Stimulated activated CD4-positive, alpha-beta T cell treated with anti-CD3 and anti-CD28 coated beads, Interleukin-4, amount 100 ng/mL, for 48 hours (primary cell): ENCODE measurements around the gene RPN2.

Experiments
- DNase-seq, 2 donors: peaks; one replicate each; pipeline ENCODE4 v3.0.0-alpha.2; 2020; ENCODE audit warnings: low read depth in 2 of 2

RPN2 gene

DNA sequence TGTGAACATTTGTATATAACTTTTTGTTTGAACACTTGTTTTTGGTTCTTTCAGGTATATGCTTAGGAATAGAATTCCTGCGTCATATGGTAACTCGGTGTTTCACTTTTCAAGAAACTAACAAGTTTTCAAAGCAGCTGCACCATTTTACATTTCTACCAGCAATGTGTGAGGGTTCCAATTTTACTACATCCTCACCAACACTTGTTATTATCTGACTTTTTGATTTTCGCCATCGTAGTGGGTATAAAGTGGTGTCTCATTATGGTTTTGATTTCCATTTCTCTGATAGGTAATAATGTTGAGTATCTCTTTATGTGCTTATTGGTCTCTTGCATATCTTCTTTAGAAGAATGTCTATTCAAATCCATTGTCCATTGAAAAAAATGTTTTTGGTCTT is 39.8 kb downstream of the RPN2 start:
- DNase-seq, result no peak

DNA sequence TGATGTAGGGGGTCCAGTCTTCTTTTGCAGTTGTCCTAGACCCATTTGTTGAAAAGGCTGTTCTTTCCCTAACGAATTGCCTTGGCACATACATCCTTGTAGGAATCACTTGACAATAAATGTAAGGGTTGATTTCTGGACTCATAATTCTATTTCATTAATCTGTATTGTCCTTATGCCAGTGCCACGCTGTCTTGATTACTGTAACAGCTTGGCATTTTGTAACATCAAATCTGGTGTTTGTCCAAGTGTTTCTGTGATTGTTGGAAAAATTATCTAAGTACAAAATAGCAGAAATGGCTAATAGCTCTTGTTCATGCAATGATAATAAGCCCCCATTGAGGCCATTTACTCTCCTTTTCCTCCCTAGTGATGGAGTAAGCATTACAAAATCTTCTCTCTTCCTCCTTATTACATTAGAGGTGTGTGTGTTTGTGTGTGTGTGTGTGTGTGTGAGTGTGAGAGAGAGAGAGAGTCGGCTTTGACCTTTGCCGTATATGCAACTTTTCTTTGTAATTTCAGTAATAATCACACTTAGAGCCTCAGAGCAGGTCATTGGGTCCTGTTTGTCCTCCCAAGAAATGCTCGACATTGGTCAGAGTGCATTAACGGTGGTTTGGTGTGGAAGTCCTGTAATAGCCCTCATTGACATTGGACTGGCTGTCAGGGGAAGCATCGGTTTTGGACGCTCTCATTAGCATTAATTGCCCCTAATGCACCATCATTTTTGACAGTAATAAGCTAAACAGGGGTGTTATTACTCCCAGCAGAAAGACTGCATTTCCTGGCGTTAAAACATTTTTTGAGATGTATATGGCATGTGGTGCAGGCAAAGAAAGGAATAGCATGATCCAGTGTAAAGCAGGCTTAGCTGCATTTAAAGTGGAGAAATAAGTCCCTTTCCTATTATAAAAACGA is 40.9 kb downstream of the RPN2 start:
- no peak for DNase-seq

DNA sequence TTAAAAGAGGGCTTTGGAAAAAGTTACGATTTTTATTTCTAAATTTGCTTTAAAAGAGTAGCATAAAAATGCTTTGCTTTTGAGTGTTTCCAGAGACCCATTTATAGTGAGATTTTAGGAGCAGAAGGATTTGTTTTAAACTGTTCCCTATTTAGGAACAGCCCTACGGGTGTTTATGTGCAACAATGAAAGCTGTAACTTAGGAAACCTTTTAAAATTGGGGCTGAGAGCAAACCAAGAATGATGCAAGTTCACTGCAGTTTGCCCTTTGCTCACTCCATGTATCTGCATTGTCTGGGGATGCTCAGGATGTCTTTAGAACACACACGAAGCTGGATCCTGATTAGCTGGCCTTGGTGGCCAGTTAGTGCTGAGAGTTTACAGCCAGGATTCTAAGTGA is 41.6 kb downstream of the RPN2 start:
- DNase-seq, result no peak

DNA sequence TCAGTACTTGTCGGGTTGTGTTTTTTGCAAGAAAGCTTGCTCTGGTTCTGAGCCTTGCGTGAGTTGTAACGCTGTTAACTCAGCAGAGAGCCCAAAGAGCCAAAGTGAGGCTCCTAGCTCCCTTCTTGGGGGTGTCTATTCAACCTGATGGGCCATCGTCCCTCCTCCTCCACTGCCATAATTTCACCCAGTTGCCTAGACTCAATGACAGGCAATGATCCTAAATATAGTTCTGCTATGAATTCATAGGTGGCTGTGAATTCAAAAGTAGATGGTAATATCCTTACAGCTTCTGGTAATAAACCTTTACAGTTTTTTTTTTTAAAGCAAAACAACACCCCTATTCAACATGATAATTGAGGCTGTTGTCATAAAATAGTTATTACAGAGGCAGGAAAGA is 43.0 kb downstream of the RPN2 start:
- no peak for DNase-seq

DNA sequence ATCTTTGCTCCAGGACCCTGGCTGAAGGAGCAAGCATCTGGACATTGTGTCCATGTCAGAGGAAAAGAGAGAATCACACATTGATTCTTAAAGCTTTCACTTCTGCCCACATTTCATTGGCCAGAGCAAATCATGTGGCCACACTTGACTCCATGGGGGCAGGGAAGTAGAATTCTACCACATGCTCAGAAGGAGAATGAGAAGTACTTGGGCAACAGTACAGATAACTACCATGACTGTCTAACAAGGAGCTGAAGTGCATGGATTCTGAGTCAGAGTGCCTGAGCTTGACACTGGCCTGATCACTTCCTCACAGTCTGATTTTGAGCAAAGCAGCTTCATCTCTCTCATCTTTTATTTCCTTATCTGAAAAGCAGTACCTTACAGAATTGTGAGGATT is 43.9 kb downstream of the RPN2 start:
- no peak for DNase-seq

DNA sequence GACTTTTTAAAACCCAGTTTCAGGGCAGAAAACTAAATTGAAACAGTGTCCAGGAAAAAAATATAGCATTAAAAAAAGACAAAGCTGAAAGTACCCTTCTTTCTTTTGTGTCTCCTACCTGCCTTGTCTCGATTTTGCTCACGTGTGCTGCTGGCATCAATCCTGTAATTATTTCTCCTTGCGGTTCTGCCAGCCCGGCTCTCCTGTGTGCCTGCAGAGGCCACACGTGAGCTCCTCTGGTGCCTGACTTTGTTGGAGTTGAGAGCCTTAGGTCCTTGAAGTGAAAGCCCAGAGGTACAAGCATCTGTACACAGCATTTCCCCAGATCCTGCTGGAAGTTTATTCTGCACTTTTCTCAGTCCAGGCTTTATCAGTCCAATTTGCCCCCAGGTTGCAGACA is 46.0 kb downstream of the RPN2 start:
- no peak for DNase-seq

DNA sequence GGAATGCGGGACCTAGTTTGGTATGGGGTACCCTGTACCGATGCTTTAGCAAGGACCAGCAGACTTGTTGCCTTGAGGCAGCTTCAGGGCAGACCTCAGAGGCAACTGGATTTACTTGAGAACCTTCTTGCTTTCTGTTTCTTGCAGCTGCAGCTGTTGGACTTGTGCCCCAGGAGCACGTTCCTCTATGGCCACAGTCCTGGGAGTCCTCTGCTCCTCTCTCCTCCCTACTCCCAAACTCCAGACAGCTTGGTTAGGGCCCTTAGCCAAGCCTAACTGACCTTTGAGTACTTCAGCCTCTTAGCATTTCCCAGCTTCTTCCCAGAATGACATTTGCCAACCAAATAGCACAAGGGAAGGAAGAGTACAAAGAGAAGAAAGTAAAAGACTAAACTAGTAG is 47.8 kb downstream of the RPN2 start:
- DNase-seq, result no peak

DNA sequence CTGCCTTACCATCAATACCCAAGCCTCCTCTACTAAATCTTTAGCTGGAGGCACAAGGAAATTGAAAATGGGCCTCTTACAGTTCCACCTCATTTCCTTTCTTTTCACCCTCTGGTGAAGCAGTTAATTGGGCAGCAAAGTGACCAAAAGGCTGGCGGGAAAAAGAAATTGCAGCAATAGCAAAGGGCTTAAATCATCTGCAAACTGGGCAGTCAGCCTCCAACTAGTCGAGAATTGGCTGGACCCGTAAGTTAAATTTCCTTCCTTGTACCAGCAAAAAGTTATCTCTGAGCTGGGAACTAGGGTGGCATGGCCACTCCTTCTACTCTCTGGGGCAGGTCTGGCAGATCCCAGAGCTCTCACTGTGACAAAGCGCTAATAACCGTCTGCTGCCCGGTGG is 49.0 kb downstream of the RPN2 start:
- DNase-seq, result no peak

DNA sequence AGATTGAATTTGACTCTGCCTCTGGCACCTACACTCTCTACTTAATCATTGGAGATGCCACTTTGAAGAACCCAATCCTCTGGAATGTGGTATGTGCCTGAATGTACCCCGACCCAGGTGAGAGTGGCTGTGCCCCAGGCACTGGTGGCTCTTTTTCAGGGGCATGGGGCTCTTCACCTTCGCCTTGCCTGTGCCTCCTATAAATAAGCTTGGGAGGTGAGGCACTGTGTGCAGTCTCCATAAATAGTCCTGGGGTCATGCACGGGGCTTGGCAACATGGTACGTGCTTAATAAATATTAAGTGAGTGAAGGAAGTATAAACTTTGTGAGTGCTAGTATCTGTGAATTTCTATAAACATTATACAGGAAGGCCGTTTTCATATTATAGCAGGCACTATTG is 49.5 kb downstream of the RPN2 start:
- no peak for DNase-seq

DNA sequence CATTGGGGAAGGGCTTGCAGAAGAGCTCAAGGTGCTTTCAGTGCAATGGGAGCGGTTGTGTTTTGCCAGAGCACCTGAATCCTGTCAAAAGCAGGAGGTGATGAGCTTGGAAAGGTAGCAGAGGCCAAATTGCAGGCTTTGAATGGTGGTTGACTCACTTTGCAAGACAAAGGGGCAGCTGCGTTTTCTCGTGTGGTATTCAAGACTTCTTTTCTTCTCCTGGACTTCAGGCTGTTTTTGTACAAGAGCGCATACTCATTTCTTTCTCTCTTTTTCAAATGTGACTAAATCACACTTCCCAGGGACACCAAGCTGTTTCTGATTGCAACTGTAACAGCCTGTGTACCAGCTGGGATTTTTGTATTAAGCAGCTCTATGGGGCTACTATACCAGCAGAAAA is 50.2 kb downstream of the RPN2 start:
- DNase-seq, result no peak

DNA sequence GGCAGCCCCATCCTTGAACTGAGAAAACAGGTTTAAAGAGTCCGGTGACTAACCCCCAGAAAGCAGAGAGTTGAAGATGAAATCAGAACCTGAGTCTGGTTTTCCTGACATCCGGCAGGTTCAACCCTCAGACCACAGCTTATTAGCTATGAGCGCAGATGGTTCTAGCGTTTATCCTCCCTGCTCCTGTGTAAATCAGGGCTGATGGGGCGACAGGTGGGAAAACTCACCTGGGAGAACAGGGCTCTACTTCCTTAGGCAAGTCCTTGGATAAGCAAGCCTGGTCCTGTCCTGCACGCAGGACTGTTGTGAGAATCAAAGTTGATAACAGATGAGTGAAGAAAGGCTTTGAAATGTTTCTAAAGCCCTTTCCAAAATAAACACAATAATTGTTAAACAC is 51.1 kb downstream of the RPN2 start:
- DNase-seq, result no peak

DNA sequence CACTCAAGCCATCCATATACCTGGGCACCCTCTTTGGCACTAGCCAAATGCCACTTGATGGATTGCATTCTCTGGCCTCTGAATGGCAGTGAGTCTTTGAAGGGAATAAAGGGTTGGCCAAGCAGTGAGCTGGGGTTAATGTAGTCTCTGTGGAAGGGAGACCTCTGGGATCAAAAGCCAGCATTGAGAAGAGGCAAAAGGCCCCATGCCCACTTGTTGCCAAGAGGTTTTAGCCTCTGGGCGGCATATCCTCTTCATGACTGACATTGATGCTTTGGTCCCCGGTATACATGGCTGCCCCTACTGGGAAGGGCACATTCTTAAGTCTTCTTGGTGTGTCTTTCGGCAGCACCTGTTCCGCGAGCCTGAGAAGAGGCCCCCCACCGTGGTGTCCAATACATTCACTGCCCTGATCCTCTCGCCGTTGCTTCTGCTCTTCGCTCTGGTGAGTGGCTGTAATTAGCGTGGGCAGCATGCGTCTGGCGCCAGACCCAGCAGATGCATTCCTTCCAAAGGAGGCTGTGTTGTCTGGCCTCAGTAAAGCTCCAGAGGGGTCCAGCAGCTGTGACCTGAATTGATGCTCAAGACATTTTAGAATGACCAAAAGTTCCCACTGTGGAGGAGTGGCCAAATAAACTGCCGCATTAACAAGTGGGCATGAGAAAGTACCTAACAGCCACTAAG is 53.0 kb downstream of the RPN2 start:
- DNase-seq, result no peak

DNA sequence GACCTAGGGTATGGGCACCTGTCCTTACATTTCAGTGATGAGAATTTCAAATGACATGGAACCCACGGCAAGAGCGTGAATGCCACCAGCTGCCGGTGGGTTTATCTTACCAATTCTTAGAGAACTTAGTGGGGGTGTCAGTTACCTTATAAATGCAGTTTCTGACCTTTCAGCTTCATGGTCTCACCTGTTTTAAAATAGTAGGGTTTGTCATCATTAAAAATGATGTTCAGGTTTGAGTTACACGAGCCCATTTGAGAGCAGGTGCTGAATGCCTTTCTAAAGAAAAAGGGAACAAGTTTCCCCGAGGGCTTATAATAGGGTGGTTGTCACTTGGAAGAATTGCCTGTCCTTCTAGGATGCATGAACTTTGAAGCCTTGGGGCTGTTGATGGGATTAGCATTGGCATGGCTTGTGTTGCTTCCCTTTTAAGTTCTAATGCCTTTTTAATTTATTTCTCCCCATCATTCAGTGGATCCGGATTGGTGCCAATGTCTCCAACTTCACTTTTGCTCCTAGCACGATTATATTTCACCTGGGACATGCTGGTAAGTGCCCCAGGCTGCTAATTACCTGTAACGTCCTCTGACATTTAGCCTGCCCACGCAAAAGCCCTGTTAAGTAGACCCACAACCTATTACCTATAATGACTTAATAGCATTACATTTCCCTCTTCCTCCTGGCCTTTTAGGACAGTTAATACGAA is 54.6 kb downstream of the RPN2 start:
- no peak for DNase-seq

DNA sequence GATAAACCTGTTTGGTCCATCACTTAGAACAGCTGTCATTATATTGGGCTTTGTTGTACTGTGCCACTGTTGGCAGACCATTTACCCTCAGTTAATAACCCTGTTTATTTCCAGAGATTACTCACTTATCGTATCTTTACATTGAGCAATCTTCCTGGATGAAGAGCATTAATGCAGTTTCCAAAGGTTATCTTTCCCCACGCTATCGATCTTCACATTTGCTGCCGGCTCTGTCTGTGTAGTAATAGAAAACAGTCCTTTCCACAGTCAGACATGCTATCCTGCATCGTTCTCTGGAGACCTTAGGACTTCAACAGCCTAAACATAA is 55.1 kb downstream of the RPN2 start:
- DNase-seq, result no peak

DNA sequence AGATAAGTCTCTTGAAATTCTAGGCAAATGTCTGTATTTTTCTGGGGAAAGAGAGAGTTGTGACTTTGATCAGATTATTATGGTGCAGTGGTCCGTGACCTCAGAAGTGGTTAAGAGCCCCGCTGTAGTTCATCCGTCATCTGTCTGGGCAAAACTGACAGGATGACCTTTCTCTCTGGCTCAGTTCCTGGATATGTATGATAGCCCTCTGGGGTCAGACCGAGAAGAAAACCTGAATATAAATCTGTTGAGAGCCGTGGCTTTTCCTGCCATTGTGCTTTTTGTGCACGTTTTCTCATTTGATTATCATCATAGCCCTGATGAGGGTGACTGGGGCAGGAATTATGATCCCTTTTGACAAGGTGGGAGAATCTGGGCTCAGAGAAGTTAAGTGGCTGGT is 55.9 kb downstream of the RPN2 start:
- DNase-seq, result no peak

DNA sequence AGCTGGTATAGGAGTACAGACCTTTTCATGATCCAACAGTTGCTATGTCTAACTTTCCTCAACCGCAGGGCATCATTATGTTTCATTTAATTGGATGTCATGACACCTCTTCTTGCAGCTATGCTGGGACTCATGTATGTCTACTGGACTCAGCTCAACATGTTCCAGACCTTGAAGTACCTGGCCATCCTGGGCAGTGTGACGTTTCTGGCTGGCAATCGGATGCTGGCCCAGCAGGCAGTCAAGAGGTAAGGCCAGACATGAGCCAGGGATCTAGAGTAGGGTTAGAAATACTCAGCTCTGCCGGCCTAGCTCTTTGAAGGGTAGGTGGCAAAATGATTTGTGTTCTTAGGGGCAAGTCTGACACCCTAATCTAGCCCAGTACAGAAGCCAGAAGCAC is 57.3 kb downstream of the RPN2 start:
- no peak for DNase-seq

DNA sequence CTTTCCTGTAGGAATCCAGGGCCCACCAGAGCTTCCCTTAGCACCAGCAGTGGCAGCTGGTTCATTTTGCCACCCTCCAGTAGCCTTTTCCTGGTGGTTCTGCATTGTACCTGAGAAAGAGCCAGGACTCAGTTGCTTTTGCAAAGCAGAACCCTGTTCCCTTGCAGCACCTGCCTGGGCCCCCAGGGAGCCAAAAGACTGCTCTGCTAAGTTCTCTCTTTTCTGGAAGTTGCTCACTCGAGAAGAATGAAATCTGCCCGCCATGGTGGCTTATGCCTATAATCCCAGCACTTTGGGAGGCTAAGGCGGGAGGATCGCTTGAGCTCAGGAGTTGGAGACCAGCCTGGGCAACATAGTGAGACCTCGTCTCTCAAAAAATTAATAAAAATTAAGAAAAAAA is 58.5 kb downstream of the RPN2 start:
- no peak for DNase-seq

DNA sequence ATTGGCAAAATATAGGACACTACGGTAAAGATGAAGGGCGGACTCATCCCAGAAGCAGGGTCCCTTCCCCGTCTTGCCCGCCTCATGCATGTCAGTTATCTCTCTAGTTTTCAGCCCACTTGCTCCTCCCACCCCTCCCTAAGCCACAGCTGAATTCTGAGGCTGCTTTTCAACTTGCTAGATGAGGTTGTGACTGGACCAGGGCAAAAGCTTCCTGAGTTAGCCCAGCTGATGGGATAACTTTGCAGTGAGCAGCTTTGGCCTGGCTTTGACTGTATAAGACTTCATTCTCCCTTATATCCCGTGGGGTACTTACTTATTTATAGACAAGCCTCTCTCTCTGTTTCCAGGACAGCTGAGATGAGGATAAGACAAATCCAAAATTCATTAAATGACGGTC is 59.3 kb downstream of the RPN2 start:
- no peak for DNase-seq

DNA sequence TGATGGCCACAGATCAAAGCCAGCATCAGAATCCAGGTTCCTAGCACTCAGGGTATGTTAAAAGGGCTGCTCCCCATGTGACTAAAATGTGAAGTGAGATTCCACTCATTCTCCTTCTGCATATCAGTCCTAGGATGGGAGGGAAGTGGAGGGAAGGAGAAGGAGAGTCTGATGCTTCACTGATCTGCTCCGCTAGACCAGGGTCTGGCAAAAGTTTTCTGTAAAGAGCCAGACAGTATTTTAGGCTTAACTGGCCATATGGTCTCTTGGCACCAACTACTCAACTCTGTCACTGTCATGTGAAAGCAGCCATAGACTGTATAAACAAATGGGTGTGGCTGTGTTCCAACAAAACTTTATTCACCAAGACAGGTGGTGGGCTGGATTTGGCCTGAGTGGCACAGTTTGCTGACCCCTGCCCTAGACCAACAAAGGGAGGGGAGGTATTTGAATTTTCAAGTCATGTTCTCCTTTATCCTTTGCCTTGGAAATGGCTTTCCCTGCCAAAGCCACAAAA is 59.9 kb downstream of the RPN2 start:
- DNase-seq, result no peak

DNA sequence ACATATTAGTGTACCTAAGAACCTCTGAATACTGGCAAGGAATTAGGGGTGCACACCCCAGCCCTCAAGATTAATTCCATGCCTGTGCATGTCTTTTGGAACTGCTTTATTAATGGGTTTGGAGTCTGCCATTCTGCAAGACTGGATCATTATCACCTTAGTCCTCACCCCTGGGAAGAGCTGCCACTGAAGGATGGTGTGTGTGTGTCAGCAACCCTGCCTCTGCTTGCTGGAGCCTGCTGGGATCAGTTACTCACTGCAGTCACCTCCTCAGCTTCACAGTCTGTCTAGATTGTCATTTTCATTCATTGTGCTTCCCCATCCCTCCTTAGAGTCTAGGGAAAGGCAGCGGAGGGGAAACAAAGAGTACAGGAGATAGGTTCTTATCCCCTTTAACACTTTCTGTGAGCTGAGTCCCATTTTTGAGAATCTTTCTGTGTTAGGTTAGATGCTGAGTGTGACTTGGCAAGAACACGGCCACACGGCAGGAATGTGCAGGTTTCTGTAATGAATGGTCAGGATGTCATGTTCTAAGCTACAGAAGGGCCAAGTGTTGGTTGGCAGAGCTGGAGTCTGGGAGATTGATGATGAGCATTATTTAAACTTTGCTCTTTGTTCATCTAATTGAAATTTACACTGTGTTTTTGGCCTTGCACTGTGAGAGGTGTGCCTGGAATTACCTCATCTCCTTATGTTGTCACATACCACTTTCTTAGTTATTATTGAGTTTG is 61.4 kb downstream of the RPN2 start:
- no peak for DNase-seq

DNA sequence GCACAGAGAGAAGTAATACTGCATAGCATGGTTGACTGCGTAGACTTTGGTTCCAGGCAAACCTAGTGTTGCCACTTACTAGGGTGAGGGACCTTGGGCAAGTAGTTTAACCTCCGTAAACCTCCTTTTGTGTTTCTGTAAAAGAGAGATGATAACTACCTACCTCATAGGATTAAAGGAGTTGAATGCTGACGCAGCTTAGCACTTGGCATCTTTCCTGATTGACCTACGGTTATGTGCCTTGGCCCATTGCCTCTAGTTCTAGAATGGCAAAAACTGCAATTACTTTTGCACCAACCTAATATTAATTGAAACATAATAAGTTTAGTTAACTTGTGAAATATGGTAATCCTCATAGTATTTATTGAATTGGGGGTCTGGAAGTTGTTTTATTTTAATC is 63.4 kb downstream of the RPN2 start:
- DNase-seq, result no peak
